Kidney (tissue), 14 donors: ENCODE results near the gene ARHGAP1. TPM values are rescaled to one million over a fixed set of nuclear protein-coding genes. Genes with fewer than 3 reads are reported as not detected.

Experiments used
- DNase-seq, 5 donors: peaks; one replicate each; pipeline ENCODE4 v3.0.0-alpha.2; 2013 to 2020
- FAIRE-seq: peaks from 2 replicates; lab custom pipeline; 2012; peaks lifted over from hg19 to GRCh38; lab: Jason Lieb, UNC
- H3K27ac ChIP-seq, 2 donors: one replicate each; pipeline ENCODE4 v1.7.0; 2013; ENCODE audit warnings: low read depth in 2 of 2, low read length in 2 of 2, inconsistent platforms in 1 of 2
- H3K27me3 ChIP-seq: one replicate; pipeline ENCODE4 v1.7.1; 2013; ENCODE audit warnings: low read length, inconsistent platforms; ENCODE audit not compliant: control insufficient read depth, insufficient read depth
- H3K36me3 ChIP-seq, 3 donors: one replicate each; pipeline versions ENCODE4 v1.7.0 to v1.7.1; 2013; ENCODE audit warnings: low read length in 3 of 3, control low read depth in 1 of 3, inconsistent platforms in 1 of 3; ENCODE audit not compliant: insufficient read depth in 3 of 3, control insufficient read depth in 2 of 3
- H3K4me1 ChIP-seq, 3 donors: one replicate each; pipeline versions ENCODE4 v1.7.0 to v1.7.1; 2013; ENCODE audit warnings: low read length in 3 of 3, inconsistent platforms in 1 of 3, low read depth in 1 of 3; ENCODE audit not compliant: control insufficient read depth in 2 of 3, insufficient read depth in 2 of 3
- H3K4me3 ChIP-seq, 3 donors: one replicate each; pipeline versions ENCODE4 v1.7.0 to v1.8.1; 2013; ENCODE audit warnings: low read length in 3 of 3, control low read depth in 1 of 3, inconsistent platforms in 1 of 3
- H3K9ac ChIP-seq, 3 donors: one replicate each; pipeline versions ENCODE4 v1.7.0 to v1.7.1; 2013; ENCODE audit warnings: low read length in 3 of 3, control low read depth in 1 of 3, inconsistent platforms in 1 of 3
- H3K9me3 ChIP-seq, 3 donors: one replicate each; pipeline versions ENCODE4 v1.7.0 to v1.7.1; 2013; ENCODE audit warnings: low read length in 3 of 3, control low read depth in 1 of 3, inconsistent platforms in 1 of 3; ENCODE audit not compliant: control insufficient read depth in 2 of 3, insufficient read depth in 1 of 3
- CTCF ChIP-seq: IDR thresholded peaks from 3 replicates; pipeline ENCODE4 v1.5.1; 2012; ENCODE audit warnings: mild to moderate bottlenecking, moderate library complexity, borderline replicate concordance; ENCODE audit not compliant: insufficient read depth; ENCODE audit errors: extremely low read depth
- intact Hi-C: fragments of 100-400 bp; cut with DNase I; formaldehyde crosslinking; loops from one replicate; pipeline ENCODE4 v1.11.1; 2022
- polyA plus RNA-seq: library from polyadenylated mRNA; stranded (reverse); fragments of 350-450 nt; fragmentation: Illumina TruSeq; extraction: RNeasy Lipid Tissue Mini Kit (QIAGEN cat#74804); gene quantifications from one replicate; pipeline ENCODE4 v1.2.3, GENCODE V29; 2014; ENCODE audit warnings: low read depth, low replicate concordance; ENCODE audit not compliant: insufficient read depth
- total RNA-seq: library from RNA; stranded (reverse); fragmentation: NEBNext Ultra II Directional; extraction: Animal tissue kit (Norgen Biotek cat#: 25700); gene quantifications from one replicate; pipeline ENCODE4 v1.2.1, GENCODE V29; 2021
- donor health status: control.
- donor health status: control.
- donor health status: control.
- donor health status: control.
- donor health status: control.
- donor health status: DM: yes; HTN: yes; CAD: no.
- donor health status: Normal renal cell carcinoma (clear cell type).

ARHGAP1 gene
- total and polyA plus RNA-seq, 2 donors from 2014 or later = 35.5 to 137 TPM

- peaks cover 2 to 14% (median 9%) of the 10 kb centered on the region in 3 donors for H3K36me3 ChIP-seq
- no peak for DNase-seq
- FAIRE-seq = no peak
These were observed 68.7 kb downstream of the ARHGAP1 start for GRCh38 chr11:46631676-46632075.

GRCh38 chr11:46630237-46630636 is 70.2 kb downstream of the ARHGAP1 start:
- FAIRE-seq = no peak
- no peaks in the 10 kb centered on the region for H3K27me3 ChIP-seq
- H3K36me3 ChIP-seq = peaks cover 4 to 20% (median 7%) of the 10 kb centered on the region in 3 donors
- H3K4me1 ChIP-seq = no peaks in the 10 kb centered on the region
- DNase-seq = no peak
- no peaks in the 10 kb centered on the region for H3K9me3 ChIP-seq
- H3K27ac ChIP-seq = no peak overlapping the region
- intact Hi-C loops = no loop called here
- TF ChIP-seq CTCF = no peak
- H3K9ac ChIP-seq = no peak overlapping the region
- H3K4me3 ChIP-seq = no peak overlapping the region

More at GRCh38 chr11:46631676-46632075, 68.7 kb downstream of the ARHGAP1 start:
- intact Hi-C loops = no loop called here
- TF ChIP-seq CTCF = no peak
- Histone ChIP-seq H3K9me3 (no peaks in the 10 kb centered on the region), H3K27ac (no peak overlapping the region), H3K4me3 (no peak overlapping the region), H3K27me3 (no peaks in the 10 kb centered on the region), H3K4me1 (no peaks in the 10 kb centered on the region), H3K9ac (no peak overlapping the region)

- H3K27me3 ChIP-seq = no peaks in the 10 kb centered on the region
- peaks cover 4 to 21% (median 8%) of the 10 kb centered on the region in 3 donors for H3K36me3 ChIP-seq
- FAIRE-seq (no peak), DNase-seq (peak in 1 of 5 donors; percentile 7)
- TF ChIP-seq CTCF = no peak
- H3K9ac ChIP-seq = no peak overlapping the region
- no peaks in the 10 kb centered on the region for H3K4me1 ChIP-seq
- H3K9me3 ChIP-seq = no peaks in the 10 kb centered on the region
- H3K4me3 ChIP-seq = no peak overlapping the region
- intact Hi-C loops = no loop called here
- H3K27ac ChIP-seq = no peak overlapping the region
These were observed 71.5 kb downstream of the ARHGAP1 start for GRCh38 chr11:46628961-46629360.

Other genes starting within 250 kb of the ARHGAP1 start
- gene AMBRA1, start 106.6 kb downstream of the ARHGAP1 start, total RNA-seq = 32.6 TPM
- gene AMBRA1, start 106.6 kb downstream of the ARHGAP1 start, polyA plus RNA-seq = 8.0 TPM
- 4.0 TPM for gene HARBI1, start 83.4 kb downstream of the ARHGAP1 start, total RNA-seq
- gene HARBI1, start 83.4 kb downstream of the ARHGAP1 start, polyA plus RNA-seq = 2.5 TPM
- gene ATG13, start 83.1 kb downstream of the ARHGAP1 start, total RNA-seq = 73.5 TPM
- 40.1 TPM for gene ATG13, start 83.1 kb downstream of the ARHGAP1 start, polyA plus RNA-seq
- gene ZNF408, start 412 bp upstream of the ARHGAP1 start, total RNA-seq = 9.7 TPM
- 7.8 TPM for gene ZNF408, start 412 bp upstream of the ARHGAP1 start, polyA plus RNA-seq
- not detected for gene F2, start 18.6 kb upstream of the ARHGAP1 start, total RNA-seq
- not detected for gene F2, start 18.6 kb upstream of the ARHGAP1 start, polyA plus RNA-seq
- gene CKAP5, start 145.7 kb upstream of the ARHGAP1 start, total RNA-seq = 51.9 TPM
- gene CKAP5, start 145.7 kb upstream of the ARHGAP1 start, polyA plus RNA-seq = 10.8 TPM
- gene LRP4, start 217.9 kb upstream of the ARHGAP1 start, total RNA-seq = 3.7 TPM
- gene LRP4, start 217.9 kb upstream of the ARHGAP1 start, polyA plus RNA-seq = 1.8 TPM
- gene CSTPP1, start 236.1 kb upstream of the ARHGAP1 start, total RNA-seq = 37.4 TPM
- 50.3 TPM for gene CSTPP1, start 236.1 kb upstream of the ARHGAP1 start, polyA plus RNA-seq